ENCODE results near the gene NLRP8.
"Not testable (repeated sequence)": the region's sequence is repeated elsewhere in the genome, so short reads cannot be mapped to it uniquely, and the experiment has no call there.

Gene NLRP8

GRCh38 chr19:55947532-55947931, at the start of gene NLRP8:
Gene NLRP8, plus strand, starts transcription at chr19:55947832.
- FAIRE-seq = no peak

DNA sequence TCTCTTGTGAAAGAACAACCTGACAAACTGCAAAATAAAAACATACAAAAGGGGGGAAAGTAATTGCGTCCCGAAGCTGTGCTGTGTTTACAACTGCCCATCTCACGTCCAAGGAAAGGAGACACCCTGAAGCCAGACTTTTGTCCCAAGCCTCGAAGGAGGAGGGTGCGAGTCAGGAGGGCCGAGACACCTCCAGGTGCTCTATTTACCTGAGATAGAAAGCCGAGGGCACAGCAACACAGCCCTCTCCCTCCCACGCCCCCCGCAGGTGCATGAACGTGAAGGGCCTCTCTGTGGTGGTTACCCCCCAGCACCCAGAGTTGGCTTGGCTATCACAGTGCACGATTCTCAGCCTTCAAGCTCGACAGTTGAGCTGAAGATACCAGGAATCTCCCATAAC, 48.7 kb upstream of the NLRP8 start:
- FAIRE-seq = no peak

DNA sequence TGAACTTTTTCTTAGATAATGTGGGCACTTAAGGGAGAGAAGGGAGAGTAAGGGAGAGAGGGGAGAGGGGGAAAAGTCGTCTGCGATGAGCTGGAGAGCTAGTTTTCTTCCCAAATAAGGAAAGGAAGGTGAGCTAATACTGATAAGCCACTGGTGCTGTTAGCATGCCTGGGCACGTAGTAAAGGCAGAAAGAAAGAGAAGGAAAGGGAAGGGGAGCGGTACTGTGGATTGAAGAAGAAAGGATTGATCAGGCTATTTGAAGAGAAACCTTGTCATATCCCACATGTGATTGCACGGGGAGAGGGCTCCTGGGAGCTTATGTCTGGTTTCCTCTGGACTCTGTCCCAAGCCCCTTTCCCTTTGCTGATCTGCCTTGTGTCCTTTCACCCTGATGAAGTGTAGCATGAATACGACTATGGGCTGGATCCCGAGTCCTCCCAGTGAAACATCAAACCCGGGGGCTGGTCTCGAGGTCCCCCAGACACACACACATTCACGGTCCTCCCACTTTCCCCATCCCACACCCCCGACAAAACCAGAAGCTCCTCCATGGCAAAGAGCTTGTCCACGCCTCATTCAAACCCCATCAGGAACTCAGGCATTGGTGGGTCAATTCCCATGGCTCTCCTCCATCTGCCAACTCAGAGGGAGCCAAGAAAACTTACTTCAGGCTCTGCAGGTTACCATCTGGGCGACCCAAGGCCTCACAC, 46.1 kb upstream of the NLRP8 start:
- FAIRE-seq = no peak

GRCh38 chr19:55902080-55902751, 45.4 kb upstream of the NLRP8 start:
- no peak for FAIRE-seq

GRCh38 chr19:55907286-55907685, 40.3 kb upstream of the NLRP8 start:
- no peak for FAIRE-seq

DNA sequence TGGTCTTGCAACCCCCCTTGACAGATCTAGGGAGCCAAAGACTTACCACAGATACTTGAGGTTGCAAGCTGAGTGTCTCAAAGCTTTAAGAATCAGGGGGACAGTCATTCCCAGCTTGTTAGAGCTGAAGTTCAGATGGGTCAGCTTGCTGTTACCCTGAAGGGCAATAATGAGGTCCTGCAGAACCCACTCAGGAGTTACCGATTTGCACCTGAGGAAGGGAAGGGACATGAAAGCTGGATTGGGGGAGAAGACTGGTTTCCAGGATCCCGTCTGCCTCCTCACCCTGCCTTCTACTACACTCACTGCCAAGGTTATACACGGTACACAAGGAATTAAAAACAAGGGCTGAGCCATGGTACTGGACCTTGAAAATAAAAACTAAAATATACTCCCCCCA, 39.9 kb upstream of the NLRP8 start:
- no peak for FAIRE-seq

- no peak for FAIRE-seq
These were observed 37.8 kb upstream of the NLRP8 start for GRCh38 chr19:55909801-55910200.

GRCh38 chr19:55912916-55913315, 34.7 kb upstream of the NLRP8 start:
- FAIRE-seq = no peak

DNA sequence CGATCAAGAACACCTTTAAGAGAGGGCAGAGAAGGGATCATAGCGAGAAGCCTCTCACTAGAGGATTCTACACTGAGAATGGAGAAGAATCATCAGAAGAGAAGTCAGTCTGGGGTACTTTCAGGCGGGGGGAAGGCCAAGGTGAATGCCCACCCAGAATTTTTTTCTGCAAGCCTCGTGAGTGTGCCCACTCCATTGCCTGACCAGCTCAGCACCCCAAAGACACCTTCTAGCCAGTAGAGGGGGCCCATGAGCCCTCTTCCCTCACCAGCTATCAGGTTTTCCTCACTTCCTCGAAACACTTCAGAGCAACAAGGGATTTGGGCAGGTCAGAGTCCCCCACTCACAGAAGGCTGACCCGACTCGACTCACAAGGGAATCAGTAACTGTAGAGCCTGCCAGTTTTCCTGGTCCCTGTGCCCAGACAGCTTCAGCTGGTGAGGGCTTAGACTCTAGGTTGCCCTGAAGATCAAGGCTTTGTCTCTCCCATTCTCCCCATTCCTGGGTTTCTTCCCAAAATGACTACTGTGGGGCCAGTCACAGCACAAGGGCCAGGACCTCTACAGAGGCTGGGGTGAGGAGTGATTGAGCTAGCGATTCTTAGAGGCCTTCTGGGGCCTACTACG, 33.9 kb upstream of the NLRP8 start:
- FAIRE-seq = no peak

GRCh38 chr19:55923556-55923955, 24.1 kb upstream of the NLRP8 start:
- no peak for FAIRE-seq

- FAIRE-seq = no peak
These were observed 19.6 kb upstream of the NLRP8 start for GRCh38 chr19:55927991-55928390.

- not testable (repeated sequence) for FAIRE-seq
These were observed 18.4 kb upstream of the NLRP8 start for GRCh38 chr19:55929258-55929657.

DNA sequence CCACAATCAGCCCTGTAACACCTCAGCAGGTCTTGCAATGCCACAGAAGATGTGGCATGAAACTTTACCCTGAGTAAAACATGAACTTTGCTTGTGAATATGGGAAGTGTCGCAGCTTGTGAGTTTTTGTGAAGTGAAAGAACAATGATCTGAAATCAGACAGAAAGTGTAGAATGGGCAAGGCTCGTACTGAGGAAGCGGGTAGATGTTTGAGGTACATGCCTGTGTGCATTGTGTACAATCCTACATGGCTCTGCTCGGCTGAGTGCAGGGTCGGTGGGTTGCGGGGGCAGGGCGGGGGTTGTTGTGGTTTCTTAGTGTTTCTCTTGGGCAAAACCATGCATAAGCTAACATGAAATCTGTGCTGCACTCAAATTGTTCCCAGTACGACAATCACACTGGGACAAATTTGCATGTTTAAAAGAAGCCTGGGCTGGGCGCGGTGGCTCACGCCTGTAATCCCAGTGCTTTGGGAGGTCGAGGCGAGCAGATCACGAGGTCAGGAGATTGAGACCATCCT, 16.6 kb upstream of the NLRP8 start:
- no peak for FAIRE-seq

GRCh38 chr19:55931936-55932386, 15.7 kb upstream of the NLRP8 start, which contains the start of gene NLRP13:
Gene NLRP13, minus strand, starts transcription at chr19:55932336. Its CDS starts 25 bp downstream, at chr19:55932311.
- no peak for FAIRE-seq

DNA sequence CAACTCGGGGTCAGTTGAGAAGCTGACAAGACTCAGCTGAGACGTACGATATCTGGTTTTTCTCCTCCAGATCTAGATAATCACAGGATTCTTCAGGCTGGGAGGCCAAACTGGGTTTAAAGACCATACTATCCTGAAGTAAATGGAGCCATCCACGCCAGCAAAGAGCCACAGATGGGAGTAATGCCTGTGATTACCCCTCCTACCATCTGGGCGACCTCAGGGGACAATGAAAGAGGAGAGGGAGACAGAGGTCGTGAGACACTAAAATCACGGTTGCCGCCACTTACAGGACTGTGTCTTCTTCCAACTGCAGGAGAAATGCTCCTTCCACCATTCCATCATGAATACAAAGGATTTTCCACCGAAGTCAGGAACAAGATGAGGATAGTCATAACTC, 12.4 kb upstream of the NLRP8 start:
- FAIRE-seq = no peak

- FAIRE-seq = no peak
These were observed 8.4 kb upstream of the NLRP8 start for GRCh38 chr19:55939206-55939605.

DNA sequence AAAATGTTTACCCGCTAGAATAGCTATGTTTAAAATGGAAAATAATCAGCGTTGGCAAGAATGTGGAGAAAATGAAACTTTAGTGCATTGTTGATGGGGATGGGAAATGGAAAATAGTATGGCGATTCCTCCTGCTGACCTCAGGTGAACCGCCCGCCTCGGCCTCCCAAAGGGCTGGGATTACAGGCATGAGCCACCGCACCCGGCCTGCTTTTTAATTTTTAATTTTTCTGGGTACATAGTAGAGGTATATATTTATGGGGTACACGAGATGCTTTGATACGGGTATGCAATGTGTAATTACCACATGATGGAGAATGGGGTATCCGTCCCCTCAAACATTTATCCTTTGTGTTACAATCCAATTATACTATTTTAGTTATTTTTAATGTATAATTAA, 7.3 kb upstream of the NLRP8 start:
- no peak for FAIRE-seq

DNA sequence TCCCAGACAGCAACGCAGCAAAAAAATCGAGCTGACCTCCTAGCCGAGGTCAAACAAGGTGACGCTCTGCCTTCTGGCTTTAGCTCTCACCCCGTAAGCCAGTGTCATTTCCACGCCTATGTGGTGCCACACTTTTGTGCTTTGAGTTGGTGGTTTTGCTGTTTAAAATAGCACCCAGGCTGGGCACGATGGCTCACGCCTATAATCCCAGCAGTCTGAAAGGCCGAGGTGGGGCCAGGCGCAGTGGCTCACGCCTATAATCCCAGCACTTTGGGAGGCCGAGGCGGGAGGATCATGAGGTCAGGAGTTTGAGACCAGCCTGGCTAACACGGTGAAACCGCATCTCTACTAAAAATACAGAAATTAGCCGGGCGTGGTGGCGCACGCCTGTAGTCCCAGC, 2.9 kb downstream of the NLRP8 start:
- not testable (repeated sequence) for FAIRE-seq

DNA sequence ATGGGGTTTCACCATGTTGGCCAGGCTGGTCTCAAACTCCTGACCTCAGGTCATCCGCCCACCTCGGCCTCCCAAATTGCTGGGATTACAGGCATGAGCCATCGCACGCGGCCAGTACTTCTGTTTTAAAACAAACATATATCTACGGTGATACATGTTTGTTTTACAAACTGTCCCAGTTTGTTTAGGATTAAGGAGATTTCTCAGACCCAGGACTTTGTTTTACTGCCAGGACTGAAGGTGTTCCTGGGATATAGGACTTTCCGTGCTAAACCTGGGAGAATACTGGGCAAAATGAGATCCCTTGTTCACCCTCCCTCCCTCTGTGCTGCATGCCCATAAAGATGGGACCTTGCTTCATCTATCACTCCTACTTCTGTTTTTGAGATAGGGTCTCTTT, 8.8 kb downstream of the NLRP8 start:
- no peak for FAIRE-seq

DNA sequence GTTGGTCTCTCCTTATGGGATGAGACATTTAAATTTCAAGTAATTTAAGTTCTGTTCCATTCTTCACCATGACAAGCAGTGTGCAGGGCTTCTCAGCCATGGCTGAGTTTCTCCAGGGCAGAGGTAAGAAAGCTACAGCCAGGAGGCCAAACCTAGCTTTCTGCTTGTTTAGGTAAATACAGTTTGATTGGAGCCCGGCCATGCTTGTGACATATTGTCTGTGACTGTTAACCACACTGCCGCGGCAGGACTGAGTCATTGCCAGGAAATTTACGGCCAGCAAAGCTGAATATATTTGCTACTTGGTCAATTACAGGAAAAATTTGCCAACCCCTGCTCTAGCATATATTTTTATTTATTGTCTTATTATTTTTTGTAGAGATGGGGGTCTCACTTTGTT, 10.7 kb downstream of the NLRP8 start:
- no peak for FAIRE-seq

- no peak for FAIRE-seq
These were observed 12.5 kb downstream of the NLRP8 start for GRCh38 chr19:55959996-55960675.

DNA sequence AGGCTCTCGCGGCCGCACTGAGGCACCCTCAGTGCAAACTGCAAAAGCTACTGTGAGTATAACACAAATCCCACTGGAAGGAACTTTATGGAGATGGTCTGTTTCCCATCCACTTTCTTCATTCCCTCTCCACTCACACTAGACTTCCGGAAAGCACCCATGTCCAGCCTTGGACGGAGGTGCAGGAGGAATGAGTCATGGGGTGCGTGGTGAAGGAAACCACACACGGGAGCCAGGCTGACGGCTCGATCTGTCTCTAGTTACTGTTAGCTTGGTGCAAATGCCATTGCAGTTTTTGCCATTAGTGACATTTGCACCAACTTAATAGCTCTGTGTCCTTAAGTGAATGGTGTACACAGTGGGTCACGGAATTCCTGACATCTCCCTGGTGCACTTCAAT, 14.6 kb downstream of the NLRP8 start:
- FAIRE-seq = no peak

DNA sequence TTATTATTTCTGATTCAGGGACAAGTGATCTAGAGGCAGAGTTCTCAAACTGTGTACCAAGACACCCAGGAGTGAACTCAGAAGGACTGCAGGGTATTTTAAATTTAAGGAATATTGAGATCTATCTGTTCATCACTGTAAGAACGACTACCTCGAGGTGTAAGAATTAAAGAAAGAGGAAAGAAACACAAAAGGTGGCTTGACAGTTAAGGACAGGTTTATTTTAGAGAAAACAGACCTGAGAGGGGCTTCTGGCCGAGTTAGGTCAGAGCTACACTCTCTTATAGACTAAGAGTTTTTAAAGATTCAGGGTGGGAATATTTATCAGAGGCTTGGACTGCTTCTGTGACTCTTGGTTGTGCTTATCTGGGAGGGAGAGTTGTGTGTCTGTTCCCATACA, 26.4 kb downstream of the NLRP8 start:
- no peak for FAIRE-seq
